HG02885 (cell line): ENCODE results near the gene SLC22A23.

ENCODE experiments used
- ATAC-seq: cut with Tn5 transposase; IDR thresholded peaks from one replicate; pipeline ENCODE4 v1.9.1; 2021; ENCODE audit warnings: mild to moderate bottlenecking; ENCODE audit not compliant: unreplicated experiment, poor library complexity

The SLC22A23 gene

GRCh38 chr6:3408665-3409064, 48.2 kb downstream of the SLC22A23 start:
- no peak for ATAC-seq

- ATAC-seq, result no peak
Observed at GRCh38 chr6:3407840-3408239, 49.0 kb downstream of the SLC22A23 start.

- no peak for ATAC-seq
Observed at GRCh38 chr6:3406891-3407809, 49.7 kb downstream of the SLC22A23 start.

GRCh38 chr6:3406362-3406821, 50.5 kb downstream of the SLC22A23 start:
- ATAC-seq, result no peak

GRCh38 chr6:3405679-3406078, 51.2 kb downstream of the SLC22A23 start:
- no peak for ATAC-seq

- no peak for ATAC-seq
Observed at GRCh38 chr6:3405182-3405518, 51.7 kb downstream of the SLC22A23 start.

- ATAC-seq, result no peak
Observed at GRCh38 chr6:3403238-3404173, 53.3 kb downstream of the SLC22A23 start.

GRCh38 chr6:3402310-3403237, 54.3 kb downstream of the SLC22A23 start:
- ATAC-seq, result no peak

- ATAC-seq, result no peak
Observed at GRCh38 chr6:3400162-3400561, 56.7 kb downstream of the SLC22A23 start.

- no peak for ATAC-seq
Observed at GRCh38 chr6:3398755-3399696, 57.8 kb downstream of the SLC22A23 start.

- ATAC-seq, result no peak
Observed at GRCh38 chr6:3398165-3398562, 58.7 kb downstream of the SLC22A23 start.

- ATAC-seq, result no peak
Observed at GRCh38 chr6:3397229-3398164, 59.4 kb downstream of the SLC22A23 start.

GRCh38 chr6:3396503-3397180, 60.2 kb downstream of the SLC22A23 start:
- no peak for ATAC-seq

- ATAC-seq, result no peak
Observed at GRCh38 chr6:3394671-3395070, 62.2 kb downstream of the SLC22A23 start.

GRCh38 chr6:3393836-3394202, 63.0 kb downstream of the SLC22A23 start:
- ATAC-seq, result no peak

GRCh38 chr6:3392930-3393835, 63.7 kb downstream of the SLC22A23 start:
- no peak for ATAC-seq
